ES-I3 (cell line): ENCODE measurements around the gene ROR2.
"Not testable (repeated sequence)": the region's sequence is repeated elsewhere in the genome, so short reads cannot be mapped to it uniquely, and the experiment has no call there.

ENCODE experiments used
- H3K36me3 ChIP-seq: 2 replicates; pipeline ENCODE4 v1.6.1; 2013; ENCODE audit warnings: mild to moderate bottlenecking, low read length, control low read depth, moderate library complexity; ENCODE audit not compliant: insufficient read depth
- H3K4me1 ChIP-seq: 2 replicates; pipeline ENCODE4 v1.6.1; 2013; ENCODE audit warnings: mild to moderate bottlenecking, control low read depth, low read length; ENCODE audit not compliant: insufficient read depth
- H3K9ac ChIP-seq: 2 replicates; pipeline ENCODE4 v1.6.1; 2013; ENCODE audit warnings: low read depth, mild to moderate bottlenecking, low read length, moderate library complexity
- H3K9me3 ChIP-seq: 2 replicates; pipeline ENCODE4 v1.6.1; 2013; ENCODE audit warnings: mild to moderate bottlenecking, low read length, moderate library complexity; ENCODE audit not compliant: control insufficient read depth, insufficient read depth

The ROR2 gene

GRCh38 chr9:91923145-91923544 lies 26.9 kb downstream of the ROR2 start:
- H3K36me3 ChIP-seq: no peaks in the 10 kb centered on the region
- H3K9ac ChIP-seq: no peak overlapping the region
- H3K9me3 ChIP-seq: no peaks in the 10 kb centered on the region
- peaks cover 23% of the 10 kb centered on the region for H3K4me1 ChIP-seq

GRCh38 chr9:91921371-91921770 lies 28.7 kb downstream of the ROR2 start:
- no peak overlapping the region; the same call in 1 of the 2 replicates for H3K9ac ChIP-seq
- peaks cover 23% of the 10 kb centered on the region for H3K4me1 ChIP-seq
- no peaks in the 10 kb centered on the region for H3K9me3 ChIP-seq
- H3K36me3 ChIP-seq: no peaks in the 10 kb centered on the region

GRCh38 chr9:91920630-91921350 lies 29.2 kb downstream of the ROR2 start:
- Histone ChIP-seq H3K4me1 (peaks cover 23% of the 10 kb centered on the region), H3K9me3 (no peaks in the 10 kb centered on the region), H3K9ac (no peak overlapping the region), H3K36me3 (no peaks in the 10 kb centered on the region)

- Histone ChIP-seq H3K9me3 (no peaks in the 10 kb centered on the region), H3K9ac (no peak overlapping the region), H3K4me1 (peaks cover 23% of the 10 kb centered on the region), H3K36me3 (no peaks in the 10 kb centered on the region)
These were observed 30.4 kb downstream of the ROR2 start for GRCh38 chr9:91919621-91920020.

GRCh38 chr9:91917436-91917835 lies 32.6 kb downstream of the ROR2 start:
- no peaks in the 10 kb centered on the region for H3K36me3 ChIP-seq

GRCh38 chr9:91915524-91916263 lies 34.3 kb downstream of the ROR2 start:
- Histone ChIP-seq H3K9ac (no peak overlapping the region), H3K9me3 (no peaks in the 10 kb centered on the region), H3K4me1 (peaks cover 10% of the 10 kb centered on the region), H3K36me3 (no peaks in the 10 kb centered on the region)

More at GRCh38 chr9:91917436-91917835, 32.6 kb downstream of the ROR2 start:
- no peaks in the 10 kb centered on the region for H3K9me3 ChIP-seq
- no peak overlapping the region for H3K9ac ChIP-seq
- H3K4me1 ChIP-seq: peaks cover 20% of the 10 kb centered on the region

- H3K9me3 ChIP-seq: no peaks in the 10 kb centered on the region
- peaks cover 5% of the 10 kb centered on the region; the same call in 1 of the 2 replicates for H3K4me1 ChIP-seq
- H3K9ac ChIP-seq: no peak overlapping the region
These were observed 35.1 kb downstream of the ROR2 start for GRCh38 chr9:91914937-91915336.

GRCh38 chr9:91914404-91914803 lies 35.6 kb downstream of the ROR2 start:
- H3K9ac ChIP-seq: no peak overlapping the region
- no peaks in the 10 kb centered on the region for H3K36me3 ChIP-seq
- peaks cover 5% of the 10 kb centered on the region; the same call in 1 of the 2 replicates for H3K4me1 ChIP-seq
- no peaks in the 10 kb centered on the region for H3K9me3 ChIP-seq

More at GRCh38 chr9:91914937-91915336, 35.1 kb downstream of the ROR2 start:
- no peaks in the 10 kb centered on the region for H3K36me3 ChIP-seq

GRCh38 chr9:91913986-91914385 lies 36.0 kb downstream of the ROR2 start:
- no peaks in the 10 kb centered on the region for H3K36me3 ChIP-seq
- H3K4me1 ChIP-seq: peaks cover 2% of the 10 kb centered on the region; the same call in 1 of the 2 replicates
- no peaks in the 10 kb centered on the region for H3K9me3 ChIP-seq
- no peak overlapping the region for H3K9ac ChIP-seq

- Histone ChIP-seq H3K36me3 (no peaks in the 10 kb centered on the region), H3K9me3 (no peaks in the 10 kb centered on the region), H3K4me1 (peaks cover 10% of the 10 kb centered on the region; the same call in 1 of the 2 replicates), H3K9ac (no peak overlapping the region)
These were observed 36.9 kb downstream of the ROR2 start for GRCh38 chr9:91913096-91913495.

GRCh38 chr9:91911657-91912056 lies 38.4 kb downstream of the ROR2 start:
- no peak overlapping the region for H3K9ac ChIP-seq
- H3K9me3 ChIP-seq: no peaks in the 10 kb centered on the region
- H3K36me3 ChIP-seq: no peaks in the 10 kb centered on the region
- peaks cover 19% of the 10 kb centered on the region; the same call in 1 of the 2 replicates for H3K4me1 ChIP-seq

- not testable (repeated sequence) for H3K9me3 ChIP-seq, H3K36me3 ChIP-seq, H3K9ac ChIP-seq
- peaks cover 26% of the 10 kb centered on the region; the same call in 1 of the 2 replicates for H3K4me1 ChIP-seq
These were observed 40.8 kb downstream of the ROR2 start for GRCh38 chr9:91909256-91909655.

- Histone ChIP-seq H3K9ac (no peak overlapping the region), H3K36me3 (no peaks in the 10 kb centered on the region), H3K4me1 (peaks cover 27% of the 10 kb centered on the region; the same call in 1 of the 2 replicates), H3K9me3 (no peaks in the 10 kb centered on the region)
These were observed 41.3 kb downstream of the ROR2 start for GRCh38 chr9:91908746-91909145.

- H3K4me1 ChIP-seq: peaks cover 29% of the 10 kb centered on the region; the same call in 1 of the 2 replicates
- no peaks in the 10 kb centered on the region for H3K36me3 ChIP-seq
- H3K9ac ChIP-seq: no peak overlapping the region
- no peaks in the 10 kb centered on the region for H3K9me3 ChIP-seq
These were observed 41.8 kb downstream of the ROR2 start for GRCh38 chr9:91908293-91908623.
